Measurements from ENCODE around the gene PATJ.
"Not testable (repeated sequence)": the region's sequence is repeated elsewhere in the genome, so short reads cannot be mapped to it uniquely, and the experiment has no call there.

PATJ gene

GRCh38 chr1:61894296-61894695, 152.0 kb downstream of the PATJ start:
- FAIRE-seq, result not testable (repeated sequence)

DNA sequence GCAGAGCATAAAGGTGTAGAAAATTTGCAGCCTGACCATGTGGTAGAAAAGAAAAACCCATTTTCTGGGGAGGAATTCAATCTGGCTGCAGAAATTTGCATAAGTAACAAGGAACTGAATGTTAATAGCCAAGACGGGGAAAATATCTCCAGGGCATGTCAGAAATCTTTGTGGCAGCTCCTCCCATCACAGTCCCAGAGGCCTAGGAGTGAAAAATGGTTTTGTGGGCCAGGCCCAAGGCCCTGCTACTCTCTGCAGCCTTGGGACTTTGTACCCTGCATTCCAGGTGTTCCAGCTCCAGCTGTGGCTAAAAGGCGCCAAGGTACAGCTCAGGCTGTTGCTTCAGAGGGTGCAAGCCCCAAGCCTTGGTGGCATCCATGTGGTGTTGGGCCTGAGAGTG, 152.9 kb downstream of the PATJ start:
- FAIRE-seq, result no peak

DNA sequence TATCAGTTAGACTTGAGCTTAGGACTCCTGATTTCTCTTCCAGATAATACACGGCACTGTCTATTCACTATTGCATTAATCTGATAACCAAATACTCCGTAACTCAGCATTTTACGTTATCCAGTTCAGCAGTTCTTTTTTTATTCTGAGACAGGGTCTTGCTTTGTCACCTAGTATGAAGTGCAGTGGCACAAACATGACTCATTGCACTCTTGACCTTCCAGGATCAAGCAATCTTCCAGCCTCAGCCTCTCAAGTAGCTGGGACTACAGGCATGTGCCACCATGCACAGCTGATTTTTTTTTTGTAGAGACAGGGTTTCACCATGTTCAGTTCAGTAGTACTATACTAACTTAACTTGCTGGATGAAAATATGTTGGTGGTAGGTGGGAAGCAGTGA, 156.4 kb downstream of the PATJ start:
- FAIRE-seq, result no peak

DNA sequence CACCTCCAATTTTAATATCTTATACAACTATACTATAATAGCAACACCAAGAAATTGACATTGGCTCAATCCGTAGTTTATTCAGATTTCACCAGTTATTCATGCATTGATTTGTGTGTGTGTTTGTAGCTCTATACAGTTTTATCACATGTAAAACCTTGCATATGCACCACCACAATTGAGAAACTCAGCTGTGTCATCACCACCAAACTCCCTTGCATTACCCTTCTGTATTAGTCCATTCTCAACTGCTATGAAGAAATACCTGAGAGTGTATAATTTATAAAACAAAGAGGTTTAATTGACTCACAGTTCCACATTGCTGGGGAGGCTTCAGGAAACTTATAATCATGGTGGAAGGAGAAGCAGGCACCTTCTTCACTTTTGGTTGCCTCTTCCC, 162.1 kb downstream of the PATJ start:
- no peak for FAIRE-seq

- FAIRE-seq, result no peak
Measured at GRCh38 chr1:61907102-61907501, 164.8 kb downstream of the PATJ start.

DNA sequence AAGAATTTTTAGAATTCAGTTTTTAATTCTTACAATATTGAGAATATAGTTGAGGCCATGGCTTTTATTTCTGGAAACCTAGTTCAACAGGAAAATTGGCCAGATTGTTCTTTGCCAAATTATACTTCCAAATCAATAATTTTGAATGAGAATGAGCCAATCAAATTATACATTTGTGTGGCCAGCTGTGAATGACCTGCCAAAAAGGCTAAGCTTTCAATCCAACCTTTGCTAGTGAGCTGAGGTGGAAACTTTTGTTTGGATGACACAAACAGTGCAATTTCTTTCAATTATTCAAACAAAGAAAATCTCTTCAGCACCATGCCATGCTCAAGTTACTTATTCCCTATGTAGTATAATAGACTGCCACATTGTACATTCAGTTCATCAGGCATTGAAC, 167.8 kb downstream of the PATJ start:
- FAIRE-seq, result no peak

DNA sequence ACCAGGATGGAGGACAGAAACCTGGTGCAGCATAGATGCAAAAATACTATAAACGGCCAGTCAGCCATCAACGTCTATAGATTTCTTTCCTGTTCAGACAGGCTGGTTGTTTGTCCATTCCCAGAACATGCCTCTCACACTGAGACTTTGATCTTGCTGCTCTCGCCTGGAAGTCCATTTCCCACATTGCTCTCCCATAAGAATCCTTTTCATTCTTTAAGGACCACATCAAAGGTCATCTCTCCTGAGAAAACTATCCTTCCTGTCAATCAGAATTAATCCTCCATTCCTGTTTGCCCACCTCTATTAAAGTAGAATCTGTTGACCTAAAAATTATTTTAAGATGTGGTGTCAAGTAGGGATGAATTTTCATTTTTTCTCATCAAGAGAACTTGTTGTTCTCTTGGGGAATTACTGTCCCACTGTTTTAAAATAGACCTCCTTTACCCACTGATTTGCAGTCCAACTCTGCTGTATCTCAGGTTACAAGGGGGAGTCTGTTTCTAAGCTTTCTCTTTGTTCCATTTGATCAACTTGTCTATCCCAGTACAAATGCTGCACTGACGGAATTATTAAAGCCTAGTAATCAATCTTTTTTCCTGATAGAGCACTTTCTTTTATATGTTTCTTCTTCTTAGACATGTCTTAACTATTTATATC, 172.7 kb downstream of the PATJ start:
- no peak for FAIRE-seq

DNA sequence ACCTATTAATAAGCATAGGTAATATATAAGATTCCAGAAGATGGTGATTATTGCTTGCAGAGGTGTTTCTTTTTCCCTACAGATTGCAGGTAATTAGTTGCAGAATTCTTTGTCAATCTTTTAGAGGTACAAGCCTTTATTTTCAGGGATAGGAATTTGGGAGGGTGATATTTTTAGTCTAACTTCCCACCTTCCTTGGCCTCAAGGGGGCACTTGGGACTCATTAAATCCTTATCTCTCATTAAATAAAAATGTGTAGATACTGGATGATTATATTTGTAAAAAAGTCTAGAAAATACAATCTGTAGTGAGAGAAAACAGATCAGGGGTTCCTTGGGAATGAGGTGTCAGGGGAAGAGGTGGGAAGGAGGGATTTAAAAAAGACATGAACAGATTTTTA, 179.2 kb downstream of the PATJ start:
- FAIRE-seq, result no peak

GRCh38 chr1:61922950-61923480, 180.7 kb downstream of the PATJ start:
- FAIRE-seq, result no peak

GRCh38 chr1:61925591-61926298, 183.5 kb downstream of the PATJ start:
- no peak for FAIRE-seq

GRCh38 chr1:61926597-61926996, 184.3 kb downstream of the PATJ start:
- no peak for FAIRE-seq

DNA sequence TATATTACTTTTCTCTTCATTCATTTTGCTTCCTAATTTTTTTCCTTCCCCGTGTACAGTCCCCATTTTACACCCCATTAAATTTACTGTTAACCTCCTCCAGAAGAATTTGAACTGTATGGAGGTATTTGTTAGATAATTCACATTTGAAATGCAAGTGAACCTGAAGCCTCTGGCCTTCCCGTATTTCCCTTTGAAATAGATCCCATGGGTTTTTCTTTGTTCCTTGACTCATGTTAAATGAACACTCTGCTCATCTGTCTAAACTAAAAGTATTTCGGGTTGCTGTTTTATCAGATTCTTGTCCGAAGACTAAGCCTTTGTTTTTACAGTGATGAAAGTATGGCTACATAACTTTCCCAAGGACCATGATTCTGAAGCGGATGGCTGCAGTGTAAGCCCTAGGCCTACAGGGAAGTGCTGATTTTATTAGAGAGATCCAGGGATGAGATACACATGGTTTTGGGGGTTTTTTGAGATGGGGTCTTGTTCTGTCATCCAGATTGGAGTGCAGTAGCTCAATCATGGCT, 187.9 kb downstream of the PATJ start:
- FAIRE-seq, result no peak

GRCh38 chr1:61931587-61932279, 189.5 kb downstream of the PATJ start:
- no peak for FAIRE-seq

GRCh38 chr1:61935516-61935915, 193.2 kb downstream of the PATJ start:
- no peak for FAIRE-seq

GRCh38 chr1:61936839-61937238, 194.6 kb downstream of the PATJ start:
- no peak for FAIRE-seq

GRCh38 chr1:61941794-61942193, 199.5 kb downstream of the PATJ start:
- FAIRE-seq, result no peak

GRCh38 chr1:61942856-61943255, 200.6 kb downstream of the PATJ start:
- FAIRE-seq, result no peak

- FAIRE-seq, result not testable (repeated sequence)
Measured at GRCh38 chr1:61948685-61949084, 206.4 kb downstream of the PATJ start.

- no peak for FAIRE-seq
Measured at GRCh38 chr1:61950418-61950817, 208.1 kb downstream of the PATJ start.

DNA sequence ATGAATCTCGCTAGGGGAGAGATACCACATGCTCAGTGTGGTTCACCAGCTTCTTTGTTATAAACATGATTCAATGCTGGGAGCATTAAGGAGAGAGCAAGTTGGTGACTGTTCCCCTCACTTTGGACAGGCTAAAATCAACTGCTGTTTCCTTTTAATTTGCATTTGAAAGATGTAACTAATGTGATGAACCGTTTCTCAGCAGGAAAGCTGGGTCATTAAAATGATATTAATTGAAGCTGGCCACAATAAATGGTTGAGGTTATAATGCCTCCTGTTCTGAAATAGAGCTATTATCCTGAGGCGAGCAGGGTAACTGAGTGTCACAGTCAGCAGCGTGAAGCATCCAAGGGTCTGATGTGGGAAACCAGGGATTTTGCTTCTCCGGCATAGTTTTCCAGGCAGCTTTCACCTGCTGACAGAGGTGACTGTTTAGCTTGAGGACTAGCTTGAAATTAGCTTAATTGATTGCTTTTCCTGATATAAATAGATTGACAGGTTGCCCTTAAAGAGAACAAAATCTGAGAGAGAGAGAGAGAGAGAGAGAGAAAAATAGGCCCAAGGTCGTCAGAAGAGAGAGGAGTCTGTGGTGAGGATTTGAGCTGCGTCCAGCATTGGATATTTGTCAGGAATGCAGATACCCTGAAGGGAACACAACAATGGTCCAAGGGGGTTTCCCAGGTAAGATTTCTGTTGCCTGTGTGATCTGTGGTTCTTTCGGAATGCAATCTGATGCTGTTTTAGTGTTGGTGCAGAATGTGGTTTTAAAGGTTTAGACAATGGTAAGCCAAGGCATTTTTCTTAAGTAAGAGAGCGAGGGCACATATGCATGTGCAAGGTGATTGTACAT, 209.7 kb downstream of the PATJ start:
- FAIRE-seq, result no peak

- no peak for FAIRE-seq
Measured at GRCh38 chr1:61952675-61953074, 210.4 kb downstream of the PATJ start.

DNA sequence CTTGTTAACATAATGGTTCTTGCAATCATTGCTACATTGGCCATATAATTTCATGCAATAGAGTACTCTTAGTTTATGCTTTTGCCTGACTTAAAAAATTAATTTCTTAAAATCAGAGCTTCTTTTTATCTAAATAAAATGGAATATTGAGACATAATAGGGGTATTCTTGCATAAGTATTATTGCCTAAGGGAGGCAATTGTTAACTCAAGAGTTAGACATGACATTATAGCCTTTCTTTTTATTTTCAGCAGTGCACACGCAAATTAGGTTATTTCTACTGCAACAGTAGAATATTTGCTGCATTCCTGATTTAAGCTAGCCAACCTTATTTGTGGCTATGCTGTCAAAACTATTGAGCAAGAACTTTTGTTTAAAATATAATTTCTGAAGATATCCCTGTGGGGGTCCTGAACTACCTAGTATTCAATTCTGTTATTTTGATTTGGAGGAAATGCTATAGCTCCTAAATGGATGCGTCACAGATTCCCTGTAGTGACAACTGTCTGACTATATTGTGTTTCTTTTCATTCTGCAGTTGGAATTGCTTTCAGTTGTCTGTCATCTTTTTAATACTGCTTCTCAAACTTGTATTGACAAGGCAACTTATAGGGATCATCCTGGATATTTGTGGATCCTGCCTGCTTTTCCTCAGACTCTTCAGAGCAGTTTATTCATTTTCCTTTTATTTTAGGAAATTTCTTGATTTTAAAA, 211.0 kb downstream of the PATJ start:
- no peak for FAIRE-seq
